IMR-90 (cell line): ENCODE data around the gene BBS5. TPM values are rescaled to one million over a fixed set of nuclear protein-coding genes. Genes with fewer than 3 reads are reported as not detected.
"Not testable (repeated sequence)": the region's sequence is repeated elsewhere in the genome, so short reads cannot be mapped to it uniquely, and the experiment has no call there.

Experiments
- ATAC-seq: fragments of 200-7000 bp; cut with Tn5 transposase; 2 replicates; pipeline ENCODE4 v1.9.1; 2020; ENCODE audit warnings: low read depth, mild to moderate bottlenecking, moderate library complexity
- BruUV-seq: library from RNA; stranded (reverse); fragments of 400-500 nt; replicated peaks from 2 replicates; lab custom pipeline; 2021; lab: Mats Ljungman, UMichigan
- CTCF ChIA-PET: fragments of 300-600 bp; formaldehyde crosslinking; extraction: SDS; loops from one replicate; lab custom pipeline; 2021; ENCODE audit warnings: antibody characterized with exemption; lab: Yijun Ruan, JAX
- POLR2A ChIA-PET: fragments of 300-600 bp; sonication (Branson Sonifier 250); formaldehyde crosslinking; loops from one replicate; lab custom pipeline; 2022; ENCODE audit warnings: antibody characterized with exemption; ENCODE audit not compliant: unreplicated experiment; lab: Charles Lee
- DNase-seq: peaks from one replicate; pipeline ENCODE4 v3.0.0; 2013
- H2AFZ ChIP-seq: replicated peaks from 2 replicates; pipeline ENCODE3; 2013; ENCODE audit warnings: low read length, mild to moderate bottlenecking; ENCODE audit not compliant: poor library complexity
- H2AK5ac ChIP-seq: 2 replicates; pipeline ENCODE4 v1.6.1; 2013; ENCODE audit warnings: low read depth, low read length, inconsistent platforms
- H2AK9ac ChIP-seq: replicated peaks from 2 replicates; pipeline ENCODE3; 2013; ENCODE audit warnings: mild to moderate bottlenecking, low read depth, low read length, moderate library complexity; ENCODE audit not compliant: poor library complexity
- H2BK120ac ChIP-seq: 2 replicates; pipeline ENCODE4 v1.6.1; 2013; ENCODE audit warnings: low read depth, low read length, inconsistent platforms
- H2BK15ac ChIP-seq: 3 replicates; pipeline ENCODE4 v1.6.1; 2013; ENCODE audit warnings: low read depth, low read length, inconsistent platforms
- H2BK20ac ChIP-seq: 2 replicates; pipeline ENCODE4 v1.6.1; 2013; ENCODE audit warnings: low read depth, mild to moderate bottlenecking, inconsistent platforms, low read length, moderate library complexity
- H2BK5ac ChIP-seq: 2 replicates; pipeline ENCODE4 v1.6.1; 2013; ENCODE audit warnings: mild to moderate bottlenecking, low read depth, low read length, inconsistent platforms; ENCODE audit not compliant: poor library complexity, severe bottlenecking
- H3K14ac ChIP-seq: replicated peaks from 2 replicates; pipeline ENCODE4 v1.6.1; 2013; ENCODE audit warnings: low read depth, low read length, inconsistent platforms
- H3K18ac ChIP-seq: 2 replicates; pipeline ENCODE4 v1.6.1; 2013; ENCODE audit warnings: low read depth, low read length, control low read depth
- H3K23ac ChIP-seq: 2 replicates; pipeline ENCODE4 v1.6.1; 2013; ENCODE audit warnings: low read depth, low read length, inconsistent platforms
- H3K27ac ChIP-seq: 2 replicates; pipeline ENCODE4 v1.5.1; 2013; ENCODE audit warnings: mild to moderate bottlenecking, control low read depth, low read length; ENCODE audit not compliant: insufficient read depth
- H3K27me3 ChIP-seq: 2 replicates; pipeline ENCODE4 v1.6.1; 2013; ENCODE audit warnings: low read length; ENCODE audit not compliant: control insufficient read depth, insufficient read depth
- H3K36me3 ChIP-seq: 2 replicates; pipeline ENCODE4 v1.6.1; 2013; ENCODE audit warnings: low read length, mixed read lengths; ENCODE audit not compliant: control insufficient read depth, insufficient read depth
- H3K4ac ChIP-seq: 2 replicates; pipeline ENCODE4 v1.6.1; 2013; ENCODE audit warnings: low read depth, low read length, inconsistent platforms
- H3K4me1 ChIP-seq: 2 replicates; pipeline ENCODE4 v1.6.1; 2013; ENCODE audit warnings: low read length, mixed read lengths; ENCODE audit not compliant: control insufficient read depth, insufficient read depth
- H3K4me2 ChIP-seq: 2 replicates; pipeline ENCODE4 v1.6.1; 2013; ENCODE audit warnings: low read depth, mild to moderate bottlenecking, control low read depth, low read length, moderate library complexity
- H3K4me3 ChIP-seq: 2 replicates; pipeline ENCODE4 v1.5.1; 2013; ENCODE audit warnings: low read depth, mild to moderate bottlenecking, control low read depth, low read length, moderate library complexity; ENCODE audit not compliant: insufficient read depth
- H3K56ac ChIP-seq: 2 replicates; pipeline ENCODE4 v1.6.1; 2013; ENCODE audit warnings: low read length, inconsistent platforms; ENCODE audit not compliant: insufficient read depth; ENCODE audit errors: extremely low read depth
- H3K79me1 ChIP-seq, 2 experiments: 2 replicates each; pipeline ENCODE4 v1.6.1; 2013; ENCODE audit warnings: low read length in 2 of 2, inconsistent platforms in 1 of 2, low read depth in 1 of 2
- H3K9ac ChIP-seq: 2 replicates; pipeline ENCODE4 v1.6.1; 2013; ENCODE audit warnings: low read depth, low read length, control low read depth
- H3K9me1 ChIP-seq: 2 replicates; pipeline ENCODE4 v1.6.1; 2013; ENCODE audit warnings: low read length, inconsistent platforms; ENCODE audit not compliant: insufficient read depth
- H3K9me3 ChIP-seq: 2 replicates; pipeline ENCODE4 v1.6.1; 2013; ENCODE audit warnings: low read length; ENCODE audit not compliant: control insufficient read depth, insufficient read depth
- H4K20me1 ChIP-seq: 2 replicates; pipeline ENCODE4 v1.6.1; 2013; ENCODE audit warnings: low read length, inconsistent platforms; ENCODE audit not compliant: insufficient read depth
- H4K5ac ChIP-seq: 2 replicates; pipeline ENCODE4 v1.6.1; 2013; ENCODE audit warnings: mild to moderate bottlenecking, low read depth, low read length, control low read depth
- H4K8ac ChIP-seq, 2 experiments: 2 replicates each; pipeline ENCODE4 v1.6.1; 2013; ENCODE audit warnings: low read depth in 2 of 2, low read length in 2 of 2, control low read depth in 1 of 2, inconsistent platforms in 1 of 2
- H4K91ac ChIP-seq: 2 replicates; pipeline ENCODE4 v1.6.1; 2013; ENCODE audit warnings: low read depth, low read length, inconsistent platforms; ENCODE audit not compliant: insufficient read depth
- CEBPB ChIP-seq: IDR thresholded peaks from 2 replicates; pipeline ENCODE4 v1.6.1; 2012; ENCODE audit warnings: low read depth, low read length, improper control_type of control experiment
- ELK1 ChIP-seq: fragments of 150-350 bp; IDR thresholded peaks from 2 replicates; pipeline ENCODE4 v1.6.1; 2016; ENCODE audit warnings: low read depth, mild to moderate bottlenecking, low read length, moderate library complexity, borderline replicate concordance
- FOS ChIP-seq: fragments of 150-350 bp; IDR thresholded peaks from 2 replicates; pipeline ENCODE4 v1.6.1; 2016; ENCODE audit warnings: low read depth, low read length
- MAZ ChIP-seq: IDR thresholded peaks from 2 replicates; pipeline ENCODE4 v1.6.1; 2012; ENCODE audit warnings: low read depth, mild to moderate bottlenecking, low read length, improper control_type of control experiment, moderate library complexity, borderline replicate concordance
- RCOR1 ChIP-seq: IDR thresholded peaks from 2 replicates; pipeline ENCODE4 v1.6.1; 2012; ENCODE audit warnings: mild to moderate bottlenecking, low read length, improper control_type of control experiment; ENCODE audit not compliant: insufficient replicate concordance
- WGBS, 2 experiments: methylation state at CpG; one replicate each; pipeline versions ENCODE4 v1.1.5 to v1.1.7; 2013; ENCODE audit warnings: missing lambda C conversion rate in 2 of 2; ENCODE audit not compliant: insufficient read length in 1 of 2; ENCODE audit errors: extremely low coverage in 2 of 2; 5-methylcytosine and 5-hydroxymethylcytosine counted together
- dilution Hi-C: fragments of 300-500 bp; cut with HindIII; formaldehyde crosslinking; loops from one replicate; pipeline ENCODE4 v1.14.3; 2018; ENCODE audit warnings: low sequenced_read_pairs; ENCODE audit not compliant: unreplicated experiment
- in situ Hi-C: fragments of 300-500 bp; cut with MboI; formaldehyde crosslinking; loops from 3 replicates; pipeline ENCODE4 v1.14.3; 2019; ENCODE audit warnings: low sequenced_read_pairs, inconsistent platforms, mixed read lengths
- intact Hi-C: fragments of 100-400 bp; cut with micrococcal nuclease; formaldehyde crosslinking; loops from 2 replicates; pipeline ENCODE4 v1.10.0; 2022
- polyA plus RNA-seq, 3 experiments: library from polyadenylated mRNA; depleted of rRNA; stranded (reverse); fragments of >200 nt; gene quantifications; 2 replicates each; pipeline ENCODE4 v1.2.3, GENCODE V29; 2012; ENCODE audit warnings: low replicate concordance in 1 of 3
- total RNA-seq: library from RNA; depleted of rRNA; stranded (reverse); fragments of >200 nt; gene quantifications from 2 replicates; pipeline ENCODE4 v1.2.3, GENCODE V29; 2012

BBS5 gene
- total and polyA plus RNA-seq, 2 of the 4 experiments (the other 2 are of a cell fraction): 1.4 to 4.1 TPM

GRCh38 chr2:169479257-169480078, at the start of gene BBS5 (continued):
- TF ChIP-seq ELK1: no peak
- TF ChIP-seq FOS: no peak
- no peak; the same call in 1 of the 2 replicates for TF ChIP-seq MAZ
- TF ChIP-seq RCOR1: no peak
- TF ChIP-seq CEBPB: no peak

- intact Hi-C loops, H2BK15ac ChIP-seq, H4K91ac ChIP-seq, H3K36me3 ChIP-seq, H2BK20ac ChIP-seq, BruUV-seq, H3K27me3 ChIP-seq, H3K56ac ChIP-seq, H3K9me1 ChIP-seq, H3K4me3 ChIP-seq, H3K27ac ChIP-seq, H2BK120ac ChIP-seq, H3K4me1 ChIP-seq, H2BK5ac ChIP-seq, H3K4ac ChIP-seq, H2AK5ac ChIP-seq, H2AK9ac ChIP-seq, H2AFZ ChIP-seq, H3K18ac ChIP-seq, H3K4me2 ChIP-seq, H3K23ac ChIP-seq, H3K9ac ChIP-seq, POLR2A ChIA-PET, ATAC-seq, DNase-seq, H4K8ac ChIP-seq, dilution Hi-C loops, H3K14ac ChIP-seq, H3K9me3 ChIP-seq, CTCF ChIA-PET, H4K20me1 ChIP-seq, H4K5ac ChIP-seq, H3K79me1 ChIP-seq: not testable (repeated sequence)
- in situ Hi-C loops: loop anchor here (25.0 kb wide), 1 partner anchor 1381 kb away; the partner anchor contains the start of gene GAD1
Observed at GRCh38 chr2:169431772-169432171, 47.5 kb upstream of the BBS5 start.

- H2AK9ac ChIP-seq, H3K4ac ChIP-seq, H3K9me1 ChIP-seq, H3K79me1 ChIP-seq, DNase-seq, CTCF ChIA-PET, H3K9ac ChIP-seq, H2AK5ac ChIP-seq, H3K23ac ChIP-seq, H3K18ac ChIP-seq, H2AFZ ChIP-seq, H4K91ac ChIP-seq, H4K20me1 ChIP-seq, H2BK5ac ChIP-seq, ATAC-seq, intact Hi-C loops, H2BK120ac ChIP-seq, H2BK15ac ChIP-seq, H3K9me3 ChIP-seq, H3K27ac ChIP-seq, H3K4me3 ChIP-seq, H4K5ac ChIP-seq, H3K27me3 ChIP-seq, H3K56ac ChIP-seq, H3K14ac ChIP-seq, H3K4me1 ChIP-seq, H2BK20ac ChIP-seq, dilution Hi-C loops, POLR2A ChIA-PET, H4K8ac ChIP-seq, BruUV-seq, H3K36me3 ChIP-seq, H3K4me2 ChIP-seq: not testable (repeated sequence)
- WGBS, 2 experiments: no CpG with 5 or more reads among the region's 1 CpG
- in situ Hi-C loops: loop anchor here (25.0 kb wide), 1 partner anchor 1378 kb away; the partner anchor contains the start of gene GAD1
Observed at GRCh38 chr2:169434236-169434635, 45.1 kb upstream of the BBS5 start.
